D721Med (cell line): ENCODE results near the gene NEUROG1.

Experiments used
- DNase-seq: peaks from one replicate; pipeline ENCODE4 v3.0.0; 2011; ENCODE audit warnings: low spot score; ENCODE audit not compliant: insufficient read length
- FAIRE-seq: peaks from 2 replicates; lab custom pipeline; 2011; peaks lifted over from hg19 to GRCh38; lab: Jason Lieb, UNC
- CTCF ChIP-seq: IDR thresholded peaks from 2 replicates; pipeline ENCODE4 v1.5.1; 2012; ENCODE audit warnings: mild to moderate bottlenecking, control low read depth; ENCODE audit not compliant: insufficient read depth; ENCODE audit errors: missing control alignments

Gene NEUROG1

GRCh38 chr5:135493406-135494180 is 42.2 kb downstream of the NEUROG1 start:
- no peak for TF ChIP-seq CTCF
- DNase-seq (no peak), FAIRE-seq (no peak)

GRCh38 chr5:135492319-135492626 is 43.5 kb downstream of the NEUROG1 start:
- no peak for TF ChIP-seq CTCF
- DNase-seq (no peak), FAIRE-seq (no peak)

DNA sequence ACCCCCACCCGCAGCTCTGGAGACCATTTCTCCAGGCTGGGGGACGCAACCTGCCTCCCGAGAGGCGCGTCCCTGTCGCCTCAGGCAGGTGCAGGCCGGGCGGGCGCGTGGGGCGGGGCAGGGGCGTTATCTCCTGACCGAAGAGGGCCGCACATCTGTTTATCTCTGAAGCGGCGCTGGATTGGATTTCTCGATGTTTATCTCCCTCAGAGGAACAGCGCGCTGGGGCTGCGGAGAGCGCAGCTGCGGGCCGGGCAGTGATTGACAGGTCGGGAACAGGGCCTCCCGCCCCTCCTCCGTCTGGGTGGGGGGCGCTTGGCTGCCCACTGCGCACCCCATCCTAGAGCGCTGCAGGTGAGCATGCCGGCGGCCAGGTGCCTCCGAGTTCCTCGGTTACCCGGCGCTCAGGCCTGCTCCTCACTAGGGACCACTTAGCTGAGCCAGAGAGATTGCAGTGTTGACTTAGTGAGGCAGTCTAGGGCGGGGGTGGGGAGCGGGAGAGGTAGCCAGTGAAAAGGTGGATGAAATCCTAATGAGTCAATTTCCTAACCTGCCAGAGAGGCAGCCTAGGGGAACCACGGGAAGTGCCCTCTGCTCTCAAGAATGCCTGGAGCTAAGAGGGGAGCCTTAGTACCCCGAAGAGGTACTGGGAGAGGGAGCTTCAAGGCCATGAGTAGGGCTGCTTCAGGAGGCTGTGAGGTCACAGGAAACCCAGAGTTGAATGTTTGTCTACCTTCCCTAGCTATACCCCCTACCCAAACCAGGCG is 44.0 kb downstream of the NEUROG1 start:
- no peak for TF ChIP-seq CTCF
- FAIRE-seq, result no peak
- DNase-seq, result no peak

- FAIRE-seq, result no peak
These were observed 44.7 kb downstream of the NEUROG1 start for GRCh38 chr5:135491038-135491551.

GRCh38 chr5:135490245-135491037 is 45.3 kb downstream of the NEUROG1 start:
- FAIRE-seq, result no peak
- no peak for DNase-seq
- TF ChIP-seq CTCF, result no peak

More at GRCh38 chr5:135491038-135491551, 44.7 kb downstream of the NEUROG1 start:
- DNase-seq, result no peak
- TF ChIP-seq CTCF, result no peak

- FAIRE-seq, result no peak
- DNase-seq, result no peak
- TF ChIP-seq CTCF, result no peak
These were observed 46.1 kb downstream of the NEUROG1 start for GRCh38 chr5:135489466-135490244.
